Stimulated activated naive CD8-positive, alpha-beta T cell treated with anti-CD3 and anti-CD28 coated beads, Interleukin-15, amount 100 ng/mL, for 72 hours (primary cell): Measurements from ENCODE around the gene EIF3M.
A peak's percentile ranks its signal among the peaks of the same experiment; 100 is the strongest.

Source experiments
- ATAC-seq: fragments of 150-1000 bp; cut with Tn5 transposase; 2 replicates; pipeline ENCODE4 v1.10.0; 2021; ENCODE audit warnings: mild to moderate bottlenecking, moderate library complexity
- DNase-seq, 2 donors: peaks; one replicate each; pipeline ENCODE4 v3.0.0; 2021 to 2022
- H3K27ac Mint-ChIP-seq, 2 donors: one replicate each; pipeline ENCODE4 v1.8.0; 2022; ENCODE audit warnings: mild to moderate bottlenecking in 2 of 2, mixed read lengths in 2 of 2, moderate library complexity in 2 of 2
- H3K27me3 Mint-ChIP-seq: one replicate; pipeline ENCODE4 v1.8.0; 2022; ENCODE audit warnings: mixed read lengths
- H3K4me1 Mint-ChIP-seq: one replicate; pipeline ENCODE4 v1.8.0; 2022; ENCODE audit warnings: mild to moderate bottlenecking, mixed read lengths
- H3K4me3 Mint-ChIP-seq, 2 donors: one replicate each; pipeline ENCODE4 v1.8.0; 2022; ENCODE audit warnings: mild to moderate bottlenecking in 2 of 2, mixed read lengths in 2 of 2, moderate library complexity in 1 of 2
- H3K9me3 Mint-ChIP-seq, 2 donors: one replicate each; pipeline ENCODE4 v1.8.0; 2022; ENCODE audit warnings: mixed read lengths in 2 of 2

EIF3M gene

DNA sequence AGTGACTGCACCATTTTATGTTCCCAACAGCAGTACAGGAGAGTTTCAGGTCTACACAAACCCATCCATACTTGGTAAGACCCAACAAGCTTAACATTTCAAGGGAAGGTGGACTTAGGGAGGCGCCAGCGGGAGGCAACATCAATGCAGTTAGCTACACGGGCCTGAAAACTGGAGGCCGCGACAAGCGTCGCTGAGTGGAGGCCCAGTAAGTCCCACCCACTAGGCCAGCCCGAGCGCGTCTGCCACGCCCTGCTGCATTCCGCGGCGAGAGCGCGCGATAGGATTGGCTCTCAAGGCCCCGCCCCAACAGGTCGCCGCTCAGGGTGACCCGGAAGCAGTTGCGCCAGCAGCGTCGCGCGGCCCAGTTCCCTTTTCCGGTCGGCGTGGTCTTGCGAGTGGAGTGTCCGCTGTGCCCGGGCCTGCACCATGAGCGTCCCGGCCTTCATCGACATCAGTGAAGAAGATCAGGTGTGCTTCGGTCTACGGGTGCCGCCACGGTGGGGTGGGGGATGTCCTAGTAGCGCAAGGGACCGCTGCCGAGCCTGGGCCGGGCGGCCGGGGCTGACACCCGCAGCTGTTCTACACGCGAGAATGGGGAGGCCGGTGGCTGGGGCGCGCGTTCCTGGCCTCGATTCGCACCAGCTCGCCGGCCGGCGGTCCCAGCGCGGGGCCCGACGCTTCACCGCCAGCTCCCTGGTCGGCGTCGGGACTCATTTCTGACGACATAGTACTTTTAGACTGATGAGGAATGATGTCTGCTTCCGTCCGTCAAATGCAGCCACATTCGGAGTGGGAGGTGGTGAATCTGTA lies at the start of gene EIF3M:
TSS of gene EIF3M (plus strand) at position 373 of the 813 bp plus-strand sequence. CDS start at position 430, 57 bp downstream.
- ATAC-seq (peak; percentile 99), DNase-seq (peak; percentile 94 to 97)
- Mint-ChIP-seq H3K9me3 (no peaks in the 10 kb centered on the region), H3K4me1 (peaks cover 37% of the 10 kb centered on the region), H3K27ac (peak within 1 kb of the TSS; percentile 98 to 99), H3K27me3 (no peaks in the 10 kb centered on the region), H3K4me3 (peak within 1 kb of the TSS; percentile 92 to 98)

DNA sequence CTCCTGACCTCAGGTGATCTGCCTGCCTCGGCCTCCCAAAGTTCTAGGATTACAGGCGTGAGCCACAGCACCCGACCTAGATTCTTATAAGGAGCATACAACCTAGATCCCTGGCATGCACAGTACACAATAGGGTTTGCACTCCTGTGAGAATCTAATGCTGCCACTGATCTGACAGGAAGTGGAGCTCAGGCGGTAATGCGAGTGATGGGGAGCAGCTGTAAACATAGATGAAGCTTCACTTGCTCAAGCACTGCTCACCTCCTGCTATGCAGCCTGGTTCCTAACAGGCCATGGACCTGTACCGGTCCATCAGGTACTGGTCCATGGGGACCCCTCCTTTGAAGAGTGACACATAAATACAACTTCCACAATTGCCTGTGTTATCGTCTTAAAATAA lies 44.8 kb upstream of the EIF3M start:
- Mint-ChIP-seq H3K9me3 (no peaks in the 10 kb centered on the region), H3K4me3 (no peak overlapping the region), H3K27me3 (no peaks in the 10 kb centered on the region), H3K4me1 (no peaks in the 10 kb centered on the region), H3K27ac (no peak overlapping the region)
- ATAC-seq = no peak
- DNase-seq = no peak

DNA sequence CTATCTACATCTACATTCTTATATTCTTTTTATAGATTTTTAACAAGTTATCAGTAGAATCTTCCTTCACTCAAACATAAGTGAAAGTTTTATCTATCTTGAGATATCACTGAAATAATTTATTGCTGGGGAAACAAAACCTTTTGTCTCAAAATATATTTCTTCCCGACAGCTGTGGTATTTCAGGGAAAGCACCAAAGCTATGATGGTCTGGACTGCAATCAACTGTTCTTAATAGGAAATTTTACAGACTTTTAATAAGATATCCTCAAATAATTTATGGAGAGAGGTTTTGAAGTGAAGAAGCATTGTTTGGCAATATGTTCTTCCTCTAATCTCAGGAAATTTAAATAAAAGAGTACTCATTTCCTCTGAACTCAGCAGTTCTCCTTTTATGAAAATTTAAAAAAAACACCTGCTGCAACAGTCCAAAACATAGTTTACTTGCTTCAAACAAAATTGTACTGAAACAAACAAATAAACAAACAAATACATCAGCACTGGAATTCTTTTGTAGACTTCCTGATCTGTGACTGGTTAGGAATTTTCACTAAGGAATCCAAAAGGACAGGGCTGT lies 33.9 kb upstream of the EIF3M start:
- DNase-seq (no peak), ATAC-seq (no peak)
- peaks cover 0 to 7% of the 10 kb centered on the region in 2 donors for H3K9me3 Mint-ChIP-seq
- no peaks in the 10 kb centered on the region for H3K27me3 Mint-ChIP-seq
- H3K27ac Mint-ChIP-seq = no peak overlapping the region
- no peaks in the 10 kb centered on the region for H3K4me1 Mint-ChIP-seq
- no peak overlapping the region for H3K4me3 Mint-ChIP-seq

DNA sequence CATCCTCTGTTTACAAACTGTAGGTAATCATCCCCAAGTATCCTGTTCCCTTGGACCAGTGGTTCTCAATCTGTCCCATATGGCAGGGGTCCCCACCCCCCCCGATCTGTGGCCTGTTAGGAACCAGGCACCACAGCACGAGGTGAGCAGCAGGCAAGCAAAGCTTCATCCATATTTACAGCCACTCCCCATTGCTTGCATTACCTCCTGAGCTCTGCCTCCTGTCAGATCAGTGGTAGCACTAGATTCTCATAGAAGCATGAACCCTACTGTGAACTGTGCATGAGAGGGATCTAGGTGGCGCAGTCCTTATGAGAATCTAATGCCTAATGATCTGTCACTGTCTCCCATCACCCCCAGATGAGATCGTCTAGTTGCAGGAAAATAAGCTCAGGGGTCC lies 33.4 kb upstream of the EIF3M start:
- no peaks in the 10 kb centered on the region for H3K4me1 Mint-ChIP-seq
- no peaks in the 10 kb centered on the region for H3K27me3 Mint-ChIP-seq
- peaks cover 0 to 7% of the 10 kb centered on the region in 2 donors for H3K9me3 Mint-ChIP-seq
- DNase-seq (no peak), ATAC-seq (no peak)
- H3K4me3 Mint-ChIP-seq = no peak overlapping the region
- no peak overlapping the region for H3K27ac Mint-ChIP-seq

DNA sequence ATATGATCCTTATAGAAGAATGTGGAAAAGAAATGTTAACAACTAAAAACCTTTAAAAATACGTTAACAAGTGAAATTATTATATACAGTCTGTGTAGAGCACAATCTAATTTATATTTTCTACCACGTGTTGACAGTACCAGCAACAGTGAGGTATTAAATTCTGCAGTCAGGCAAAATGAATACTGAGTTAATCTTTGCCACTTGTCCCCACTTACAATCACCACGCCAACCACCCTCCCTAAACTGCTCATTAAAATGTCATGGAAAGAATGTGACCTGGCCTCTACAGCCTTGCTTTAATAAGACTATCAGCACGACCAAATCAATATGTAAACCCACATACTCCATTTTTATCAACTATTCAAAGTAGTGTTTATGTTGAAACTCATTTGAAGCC lies 28.5 kb upstream of the EIF3M start:
- DNase-seq = no peak
- no peaks in the 10 kb centered on the region for H3K27me3 Mint-ChIP-seq
- H3K4me1 Mint-ChIP-seq = no peaks in the 10 kb centered on the region
- no peak overlapping the region for H3K4me3 Mint-ChIP-seq
- no peaks in the 10 kb centered on the region for H3K9me3 Mint-ChIP-seq
- no peak for ATAC-seq
- H3K27ac Mint-ChIP-seq = no peak overlapping the region

DNA sequence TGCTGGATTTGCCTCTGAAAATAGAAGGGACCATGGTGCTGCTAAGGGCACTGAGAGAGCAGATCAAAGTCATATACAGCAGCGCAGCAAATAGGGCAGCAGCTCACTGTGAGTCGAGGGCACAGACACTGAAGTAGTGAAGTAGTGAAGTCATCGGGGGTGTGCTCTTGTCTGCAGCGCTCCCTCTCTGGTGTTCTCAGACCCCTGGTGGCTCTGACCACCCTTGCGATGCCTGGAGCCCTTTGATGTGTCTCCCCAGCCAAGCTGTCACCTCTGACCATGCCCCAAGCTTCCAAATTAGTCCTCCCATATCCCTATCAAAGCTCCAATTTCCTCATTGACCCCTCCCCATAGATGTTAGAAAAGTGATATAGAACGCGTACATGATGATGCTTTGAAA lies 27.7 kb upstream of the EIF3M start:
- H3K9me3 Mint-ChIP-seq = no peaks in the 10 kb centered on the region
- DNase-seq (no peak), ATAC-seq (no peak)
- no peak overlapping the region for H3K27ac Mint-ChIP-seq
- H3K4me3 Mint-ChIP-seq = no peak overlapping the region
- H3K27me3 Mint-ChIP-seq = no peaks in the 10 kb centered on the region
- no peaks in the 10 kb centered on the region for H3K4me1 Mint-ChIP-seq

DNA sequence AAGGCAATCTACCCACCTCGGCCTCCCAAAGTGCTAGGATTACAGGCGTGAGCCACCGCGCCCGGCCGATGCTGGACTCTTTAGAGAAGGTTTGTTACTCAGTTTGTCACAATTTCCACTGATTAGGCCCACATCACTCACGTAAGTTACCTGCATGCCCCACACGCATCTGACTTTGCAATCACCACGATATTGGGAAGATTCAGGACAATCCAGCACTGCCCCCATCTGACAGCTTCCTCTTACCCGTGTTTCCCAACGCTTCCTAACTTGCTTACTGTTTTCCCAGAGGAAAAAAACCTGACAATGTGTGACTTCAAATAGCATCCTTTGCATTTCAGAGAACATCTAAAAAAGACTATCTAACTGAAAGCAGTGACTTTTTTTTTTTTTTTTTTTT lies 21.8 kb upstream of the EIF3M start:
- H3K27me3 Mint-ChIP-seq = no peaks in the 10 kb centered on the region
- DNase-seq (no peak), ATAC-seq (no peak)
- no peak overlapping the region for H3K4me3 Mint-ChIP-seq
- H3K4me1 Mint-ChIP-seq = peaks cover 7% of the 10 kb centered on the region
- H3K27ac Mint-ChIP-seq = no peak overlapping the region
- no peaks in the 10 kb centered on the region for H3K9me3 Mint-ChIP-seq

DNA sequence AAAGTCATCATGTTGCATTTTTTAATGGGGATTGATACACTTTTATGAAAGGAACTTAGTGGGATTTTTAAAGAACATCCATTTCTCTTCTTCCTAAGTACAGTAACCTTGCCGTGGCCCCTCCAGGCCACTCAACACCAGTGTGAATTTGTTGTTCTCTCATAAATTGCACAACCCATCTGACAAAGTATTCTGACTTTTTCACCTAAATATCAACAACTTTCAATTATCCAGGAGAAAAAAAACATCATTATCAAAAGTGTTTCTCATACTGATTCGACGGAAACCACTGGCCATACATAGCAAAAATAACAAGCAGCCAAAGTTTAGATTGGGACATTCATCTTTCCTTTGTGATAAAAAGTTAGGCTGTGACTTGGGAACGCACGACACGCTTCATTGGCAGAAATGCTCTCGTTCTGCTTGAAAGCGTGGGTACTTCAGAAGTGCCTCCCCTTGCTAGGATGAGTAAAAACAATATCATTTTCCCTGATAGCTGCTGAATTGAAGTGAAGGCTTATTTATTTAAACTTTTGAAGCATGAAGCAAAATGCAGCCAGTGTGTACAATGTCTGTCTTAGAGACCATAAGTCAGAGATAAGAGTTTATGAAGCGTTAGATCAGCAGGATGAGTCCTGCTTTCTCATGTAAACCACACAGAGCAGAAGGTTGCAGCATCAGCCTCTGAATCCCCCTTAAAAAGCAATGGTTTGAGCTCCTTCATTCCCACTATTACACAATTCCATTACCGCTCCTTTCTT lies 20.6 kb upstream of the EIF3M start:
- H3K4me1 Mint-ChIP-seq = peaks cover 14% of the 10 kb centered on the region
- no peak for ATAC-seq
- no peak overlapping the region for H3K27ac Mint-ChIP-seq
- H3K9me3 Mint-ChIP-seq = no peaks in the 10 kb centered on the region
- H3K27me3 Mint-ChIP-seq = no peaks in the 10 kb centered on the region
- no peak for DNase-seq
- no peak overlapping the region for H3K4me3 Mint-ChIP-seq

DNA sequence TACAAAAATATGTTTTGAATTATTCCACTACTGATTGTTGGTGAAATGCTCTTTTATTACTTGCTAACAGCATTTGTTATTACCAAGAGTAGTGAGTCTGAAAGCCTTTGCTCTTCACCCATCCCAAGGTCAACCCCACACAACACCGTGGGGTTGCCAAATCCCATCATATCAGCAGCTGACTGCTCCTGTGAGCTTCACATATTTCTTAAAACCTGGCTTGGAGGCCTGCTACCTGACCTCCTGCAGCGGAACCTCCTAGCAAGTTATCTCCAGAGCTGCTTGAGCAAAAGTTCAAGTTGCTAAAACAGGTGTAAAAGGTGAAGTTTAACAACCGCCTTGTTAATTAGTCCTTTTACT lies 20.1 kb upstream of the EIF3M start:
- H3K27ac Mint-ChIP-seq = no peak overlapping the region
- ATAC-seq (no peak), DNase-seq (no peak)
- H3K4me1 Mint-ChIP-seq = peaks cover 14% of the 10 kb centered on the region
- no peaks in the 10 kb centered on the region for H3K27me3 Mint-ChIP-seq
- H3K9me3 Mint-ChIP-seq = no peaks in the 10 kb centered on the region
- H3K4me3 Mint-ChIP-seq = no peak overlapping the region

DNA sequence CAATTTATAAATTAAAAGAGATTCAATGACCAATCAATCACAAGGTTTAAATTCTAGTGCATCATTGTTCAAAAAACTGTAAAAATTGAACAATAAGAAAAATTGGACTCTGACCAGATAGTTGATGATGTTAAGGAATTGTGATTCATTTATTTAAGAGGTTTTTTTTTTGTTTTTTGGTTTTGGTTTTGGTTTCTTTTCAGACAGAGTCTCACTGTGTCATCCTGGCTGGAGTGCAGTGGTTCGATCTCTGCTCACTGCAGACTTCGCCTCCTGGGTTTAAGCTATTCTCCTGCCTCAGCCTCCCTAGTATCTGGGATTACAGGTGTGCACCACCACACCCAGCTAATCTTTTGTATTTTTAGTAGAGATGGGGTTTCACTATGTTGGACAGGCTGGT lies 17.1 kb upstream of the EIF3M start:
- H3K9me3 Mint-ChIP-seq = no peaks in the 10 kb centered on the region
- H3K27ac Mint-ChIP-seq = no peak overlapping the region
- H3K4me1 Mint-ChIP-seq = peaks cover 18% of the 10 kb centered on the region
- peaks cover 16% of the 10 kb centered on the region for H3K27me3 Mint-ChIP-seq
- ATAC-seq (peak; percentile 33), DNase-seq (no peak)
- H3K4me3 Mint-ChIP-seq = peak overlapping the region in 1 of 2 donors; percentile 15

DNA sequence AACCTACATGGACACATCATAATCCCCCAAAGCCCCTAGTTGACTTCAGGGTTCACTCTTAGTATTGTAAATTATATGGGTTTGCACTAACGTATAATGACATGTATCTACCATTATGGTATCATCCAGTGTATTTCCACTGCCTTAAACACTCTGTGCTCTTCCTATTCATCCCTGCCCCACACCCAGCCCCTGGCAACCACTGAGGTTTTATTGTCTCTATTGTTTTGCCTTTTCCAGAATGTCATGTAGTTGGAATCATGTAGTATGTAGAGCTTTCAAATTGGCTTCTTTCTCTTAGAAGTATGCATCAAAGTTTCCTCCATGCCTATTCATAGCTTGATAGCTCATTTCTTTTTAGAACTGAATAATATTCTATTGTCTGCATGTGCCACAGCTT lies 16.5 kb upstream of the EIF3M start:
- DNase-seq = no peak
- H3K9me3 Mint-ChIP-seq = no peaks in the 10 kb centered on the region
- H3K27me3 Mint-ChIP-seq = peaks cover 22% of the 10 kb centered on the region
- ATAC-seq = no peak
- H3K4me3 Mint-ChIP-seq = peak overlapping the region in 1 of 2 donors; percentile 6
- H3K27ac Mint-ChIP-seq = no peak overlapping the region
- H3K4me1 Mint-ChIP-seq = peaks cover 24% of the 10 kb centered on the region

DNA sequence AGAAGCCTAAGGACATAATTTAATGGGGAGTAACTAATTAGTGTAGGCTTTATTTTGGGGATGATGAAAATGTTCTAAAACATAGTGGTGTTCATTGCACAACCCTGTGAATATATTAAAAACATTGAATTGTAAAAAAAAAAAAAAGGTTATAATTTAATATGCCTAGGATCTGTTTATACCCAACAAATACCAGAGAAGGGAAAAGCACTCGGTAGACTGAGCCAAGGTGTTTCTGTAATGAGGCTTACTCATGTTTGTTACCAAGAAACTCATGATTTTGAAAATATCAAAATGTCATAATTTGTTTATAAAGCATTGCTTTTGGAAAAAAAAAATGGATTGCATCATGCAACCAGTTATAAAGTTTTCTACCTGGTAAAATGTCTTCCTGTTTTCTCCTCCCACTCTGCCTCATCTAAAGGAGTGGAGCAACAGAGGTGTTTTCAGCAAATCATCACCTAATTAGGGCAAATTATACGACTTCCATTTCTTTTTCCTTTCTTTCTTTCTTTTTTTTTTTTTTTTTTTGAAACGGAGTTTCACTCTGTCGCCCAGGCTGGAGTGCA lies 14.2 kb upstream of the EIF3M start:
- peaks cover 22% of the 10 kb centered on the region for H3K27me3 Mint-ChIP-seq
- ATAC-seq = no peak

DNA sequence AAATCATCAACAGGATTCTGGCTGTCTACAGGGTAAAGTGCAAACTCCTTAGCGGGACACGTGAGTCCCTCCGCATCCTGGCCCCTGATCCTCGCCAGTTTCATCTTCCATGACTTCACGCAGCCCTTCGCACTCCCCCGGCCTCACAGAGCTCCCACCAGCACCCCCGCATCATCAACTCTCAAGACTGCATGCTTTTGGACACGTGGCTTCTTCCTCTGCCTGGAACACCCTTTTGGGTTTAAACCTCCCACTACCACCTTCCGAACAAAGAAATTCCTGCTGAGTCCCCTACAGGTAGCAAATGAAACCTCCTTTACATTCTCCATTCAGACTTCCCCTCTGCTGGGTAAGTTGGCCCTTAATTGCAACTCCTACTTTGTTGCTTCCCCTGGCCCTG lies 12.6 kb upstream of the EIF3M start:
- Mint-ChIP-seq H3K27me3 (peaks cover 22% of the 10 kb centered on the region), H3K27ac (no peak overlapping the region), H3K4me1 (peaks cover 24% of the 10 kb centered on the region), H3K9me3 (no peaks in the 10 kb centered on the region), H3K4me3 (no peak overlapping the region)
- DNase-seq = no peak
- no peak for ATAC-seq

More for the DNA sequence above, 14.2 kb upstream of the EIF3M start:
- DNase-seq = no peak
- no peak overlapping the region for H3K4me3 Mint-ChIP-seq
- H3K9me3 Mint-ChIP-seq = no peaks in the 10 kb centered on the region
- H3K4me1 Mint-ChIP-seq = peaks cover 24% of the 10 kb centered on the region
- H3K27ac Mint-ChIP-seq = peak overlapping the region in 1 of 2 donors; percentile 42

DNA sequence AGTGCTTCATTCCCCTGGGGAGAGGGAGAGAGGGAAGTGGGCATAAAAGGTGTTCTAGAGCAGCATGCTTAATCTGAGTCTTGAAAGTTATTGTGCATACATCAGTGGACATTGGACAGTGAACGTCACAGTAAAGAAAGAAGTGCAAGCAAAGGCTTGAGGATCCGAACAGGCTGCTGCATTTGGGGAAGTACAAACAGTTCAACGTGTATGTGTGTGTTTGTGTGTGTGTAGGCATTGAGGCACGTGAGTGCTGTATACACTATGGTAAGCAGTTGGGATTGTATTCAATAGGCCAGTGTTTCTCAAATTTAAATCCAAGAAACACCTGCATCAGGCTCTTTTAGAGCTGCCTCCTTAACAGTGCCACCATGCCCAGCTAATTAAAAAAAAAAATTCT lies 10.4 kb upstream of the EIF3M start:
- ATAC-seq (no peak), DNase-seq (no peak)
- Mint-ChIP-seq H3K9me3 (no peaks in the 10 kb centered on the region), H3K4me1 (peaks cover 11% of the 10 kb centered on the region), H3K4me3 (no peak overlapping the region), H3K27ac (no peak overlapping the region), H3K27me3 (peaks cover 22% of the 10 kb centered on the region)

DNA sequence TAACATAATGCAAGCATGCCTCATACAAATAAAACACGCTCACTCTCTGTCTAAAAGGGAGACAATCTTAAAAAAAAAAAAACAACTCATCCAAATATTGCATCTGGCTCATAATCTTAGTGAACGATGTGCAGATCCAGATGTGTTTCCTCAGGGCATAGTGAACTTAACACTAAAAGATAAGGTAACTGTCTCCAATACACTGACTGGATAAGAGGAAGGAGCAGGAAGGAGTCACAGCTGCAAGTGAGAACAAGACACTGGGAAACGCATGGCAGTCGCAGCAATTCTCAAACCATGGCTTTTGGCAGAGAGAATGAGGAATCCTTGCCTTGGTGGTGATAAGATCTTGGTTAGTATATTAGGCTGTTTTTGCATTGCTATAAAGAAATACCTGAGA lies 9.2 kb upstream of the EIF3M start:
- H3K4me3 Mint-ChIP-seq = no peak overlapping the region
- DNase-seq = no peak
- H3K27ac Mint-ChIP-seq = no peak overlapping the region
- H3K4me1 Mint-ChIP-seq = peaks cover 11% of the 10 kb centered on the region
- peaks cover 22% of the 10 kb centered on the region for H3K27me3 Mint-ChIP-seq
- no peak for ATAC-seq
- no peaks in the 10 kb centered on the region for H3K9me3 Mint-ChIP-seq

DNA sequence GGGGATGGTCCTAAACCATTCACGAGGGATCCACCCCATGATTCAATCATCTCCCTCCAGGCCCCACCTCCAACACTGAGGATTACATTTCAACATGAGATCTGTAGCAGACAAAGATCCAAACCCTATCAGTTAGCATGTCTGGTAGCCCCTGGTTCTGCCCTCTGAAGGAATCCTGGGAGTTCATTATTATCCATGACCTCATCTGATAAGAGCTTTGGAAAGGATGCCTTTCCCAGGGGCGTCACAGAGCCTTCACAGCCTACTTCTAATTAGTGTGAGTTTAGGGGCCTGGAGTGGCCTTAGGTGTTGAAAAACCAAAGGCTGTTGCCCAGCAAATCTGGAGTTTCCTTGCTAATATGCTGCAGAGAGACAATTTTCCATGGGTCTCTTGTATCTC lies 8.6 kb upstream of the EIF3M start:
- ATAC-seq = no peak
- Mint-ChIP-seq H3K27me3 (peaks cover 21% of the 10 kb centered on the region), H3K9me3 (no peaks in the 10 kb centered on the region), H3K4me3 (no peak overlapping the region), H3K27ac (no peak overlapping the region), H3K4me1 (peaks cover 11% of the 10 kb centered on the region)
- no peak for DNase-seq
